Peyer's patch (tissue), 4 donors: ENCODE data around the gene PARD3B. TPM values are rescaled to one million over a fixed set of nuclear protein-coding genes. Genes with fewer than 3 reads are reported as not detected.

Source experiments
- DNase-seq, 3 donors: peaks; one replicate each; pipeline ENCODE4 v3.0.0-alpha.2; 2017 to 2019
- H3K27ac ChIP-seq, 4 donors: fragments of 200-600 bp; sonication (generic); one replicate each; pipeline ENCODE4 v1.5.1; 2016 to 2019
- H3K27me3 ChIP-seq, 2 donors: fragments of 200-600 bp; sonication (generic); one replicate each; pipeline ENCODE4 v1.5.1; 2019
- H3K36me3 ChIP-seq, 3 donors: fragments of 200-600 bp; sonication (generic); one replicate each; pipeline ENCODE4 v1.5.1; 2016 to 2019
- H3K4me1 ChIP-seq, 4 donors: fragments of 200-600 bp; sonication (generic); one replicate each; pipeline ENCODE4 v1.5.1; 2016 to 2019
- H3K4me3 ChIP-seq, 4 donors: fragments of 200-600 bp; sonication (generic); 1 replicate in 3 of 4; 2 replicates in 1 of 4; pipeline ENCODE4 v1.5.1; 2016 to 2019; ENCODE audit warnings: mild to moderate bottlenecking in 1 of 4
- H3K9me3 ChIP-seq, 4 donors: fragments of 200-600 bp; sonication (generic); one replicate each; pipeline ENCODE4 v1.5.1; 2016 to 2019; ENCODE audit warnings: mild to moderate bottlenecking in 1 of 4
- POLR2A ChIP-seq, 2 donors: fragments of 450-650 bp; IDR thresholded peaks; one replicate each; pipeline ENCODE4 v1.5.1; 2017; ENCODE audit warnings: antibody characterized with exemption in 2 of 2, mild to moderate bottlenecking in 2 of 2, moderate library complexity in 2 of 2
- small RNA-seq, 2 donors: library from RNA; depleted of rRNA; stranded (forward); fragments of <200 nt; gene quantifications; one replicate each; pipeline ENCODE3, GENCODE V24; 2016
- total RNA-seq, 4 donors: library from RNA; depleted of rRNA; stranded (reverse); fragments of >200 nt; gene quantifications; one replicate each; pipeline ENCODE4 v1.1.0, GENCODE V29; 2016
- TF ChIP-seq, protein P1 (sequence below), 6 experiments: fragments of 450-650 bp in 4 of 6; fragments of 200-600 bp in 2 of 6; sonication (generic) in 1 of 6; IDR thresholded peaks; one replicate each; pipeline ENCODE4 v1.5.1; 2017 to 2019; ENCODE audit warnings: antibody characterized with exemption in 6 of 6, mild to moderate bottlenecking in 3 of 6, moderate library complexity in 1 of 6

PARD3B gene
- total RNA-seq, 4 donors from 2014 or later: 19.6 to 52.0 (median 40.6) TPM

DNA sequence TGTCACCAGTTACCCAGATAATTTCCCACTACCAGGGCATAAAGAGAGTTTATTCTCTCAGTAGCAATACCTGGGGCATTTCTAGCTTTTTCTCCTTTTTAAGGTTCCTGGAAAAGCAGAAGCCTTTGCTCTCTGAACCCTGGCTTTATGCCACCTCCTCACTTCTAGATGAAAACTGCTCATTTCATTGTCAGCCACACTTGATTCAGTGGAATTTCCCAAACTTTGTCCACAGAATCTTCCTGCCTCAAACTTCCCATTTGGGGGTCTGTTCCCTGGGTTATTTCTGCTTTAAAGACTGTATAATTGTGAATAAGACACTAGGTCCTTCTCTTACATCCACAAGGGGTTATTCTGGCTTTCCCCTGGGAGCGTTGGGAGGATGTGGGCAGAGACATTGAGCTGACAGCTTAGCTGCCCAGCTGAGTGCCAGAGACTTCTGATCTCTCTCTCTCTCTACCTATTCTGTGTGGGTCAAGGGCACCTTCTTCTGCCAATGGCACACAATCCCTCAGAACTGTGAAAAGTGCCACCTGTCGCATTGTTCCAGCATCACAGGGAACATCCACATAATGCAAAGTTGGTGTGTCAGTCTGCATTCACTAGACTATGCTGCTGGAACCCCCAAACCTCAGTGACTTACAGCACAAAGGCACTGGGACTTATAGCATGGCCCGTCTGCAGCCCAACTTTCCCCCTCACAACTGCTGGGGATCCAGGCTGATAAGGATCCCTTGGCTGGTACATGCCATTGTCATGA, 1117.1 kb downstream of the PARD3B start:
- H3K27ac ChIP-seq: no peak overlapping the region
- H3K4me3 ChIP-seq: no peak overlapping the region
- no peak for DNase-seq
- TF ChIP-seq, protein P1, sequence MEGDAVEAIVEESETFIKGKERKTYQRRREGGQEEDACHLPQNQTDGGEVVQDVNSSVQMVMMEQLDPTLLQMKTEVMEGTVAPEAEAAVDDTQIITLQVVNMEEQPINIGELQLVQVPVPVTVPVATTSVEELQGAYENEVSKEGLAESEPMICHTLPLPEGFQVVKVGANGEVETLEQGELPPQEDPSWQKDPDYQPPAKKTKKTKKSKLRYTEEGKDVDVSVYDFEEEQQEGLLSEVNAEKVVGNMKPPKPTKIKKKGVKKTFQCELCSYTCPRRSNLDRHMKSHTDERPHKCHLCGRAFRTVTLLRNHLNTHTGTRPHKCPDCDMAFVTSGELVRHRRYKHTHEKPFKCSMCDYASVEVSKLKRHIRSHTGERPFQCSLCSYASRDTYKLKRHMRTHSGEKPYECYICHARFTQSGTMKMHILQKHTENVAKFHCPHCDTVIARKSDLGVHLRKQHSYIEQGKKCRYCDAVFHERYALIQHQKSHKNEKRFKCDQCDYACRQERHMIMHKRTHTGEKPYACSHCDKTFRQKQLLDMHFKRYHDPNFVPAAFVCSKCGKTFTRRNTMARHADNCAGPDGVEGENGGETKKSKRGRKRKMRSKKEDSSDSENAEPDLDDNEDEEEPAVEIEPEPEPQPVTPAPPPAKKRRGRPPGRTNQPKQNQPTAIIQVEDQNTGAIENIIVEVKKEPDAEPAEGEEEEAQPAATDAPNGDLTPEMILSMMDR (IDR thresholded peaks at IDR 0.05): no peak
- TF ChIP-seq POLR2A (IDR thresholded peaks at IDR 0.05): no peak
- no peaks in the 10 kb centered on the region for H3K27me3 ChIP-seq
- H3K9me3 ChIP-seq: no peaks in the 10 kb centered on the region
- no peaks in the 10 kb centered on the region for H3K36me3 ChIP-seq
- H3K4me1 ChIP-seq: no peaks in the 10 kb centered on the region

DNA sequence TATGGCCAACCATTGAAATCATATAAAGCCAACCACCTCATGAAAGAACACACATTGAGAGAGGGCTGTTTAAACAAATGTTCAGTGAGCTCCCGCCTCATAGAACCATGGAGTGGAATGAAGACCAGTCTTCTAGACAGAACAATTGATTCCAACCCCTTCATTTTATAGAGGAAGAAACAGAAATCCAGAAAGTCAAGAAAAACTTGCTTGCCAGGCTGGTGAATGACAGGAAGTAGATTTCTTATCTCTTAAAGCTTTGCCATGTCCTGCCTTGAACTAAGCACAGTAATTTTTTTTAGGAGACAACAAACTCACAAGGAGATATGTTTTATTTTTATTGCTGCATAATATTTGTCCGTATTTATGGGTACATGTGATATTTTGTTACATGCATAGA, 1120.5 kb downstream of the PARD3B start:
- H3K4me1 ChIP-seq: no peaks in the 10 kb centered on the region
- no peaks in the 10 kb centered on the region for H3K36me3 ChIP-seq
- TF ChIP-seq POLR2A (IDR thresholded peaks at IDR 0.05): no peak
- TF ChIP-seq, protein P1 (IDR thresholded peaks at IDR 0.05): no peak
- DNase-seq: no peak
- H3K27ac ChIP-seq: no peak overlapping the region
- no peaks in the 10 kb centered on the region for H3K27me3 ChIP-seq
- H3K4me3 ChIP-seq: no peak overlapping the region
- H3K9me3 ChIP-seq: no peaks in the 10 kb centered on the region

Small RNAs within 50 kb of the gene (small RNA-seq; reads per million reads assigned to genes)
- gene AC008171.1: 0 reads per million in 2 donors
